Peyer's patch (tissue), 4 donors: ENCODE measurements around the gene OR52E6. TPM values are rescaled to one million over a fixed set of nuclear protein-coding genes. Genes with fewer than 3 reads are reported as not detected.

Source experiments
- DNase-seq, 3 donors: peaks; one replicate each; pipeline ENCODE4 v3.0.0-alpha.2; 2017 to 2019
- H3K27ac ChIP-seq, 4 donors: fragments of 200-600 bp; sonication (generic); one replicate each; pipeline ENCODE4 v1.5.1; 2016 to 2019
- H3K27me3 ChIP-seq, 2 donors: fragments of 200-600 bp; sonication (generic); one replicate each; pipeline ENCODE4 v1.5.1; 2019
- H3K36me3 ChIP-seq, 3 donors: fragments of 200-600 bp; sonication (generic); one replicate each; pipeline ENCODE4 v1.5.1; 2016 to 2019
- H3K4me1 ChIP-seq, 4 donors: fragments of 200-600 bp; sonication (generic); one replicate each; pipeline ENCODE4 v1.5.1; 2016 to 2019
- H3K4me3 ChIP-seq, 4 donors: fragments of 200-600 bp; sonication (generic); 1 replicate in 3 of 4; 2 replicates in 1 of 4; pipeline ENCODE4 v1.5.1; 2016 to 2019; ENCODE audit warnings: mild to moderate bottlenecking in 1 of 4
- H3K9me3 ChIP-seq, 4 donors: fragments of 200-600 bp; sonication (generic); one replicate each; pipeline ENCODE4 v1.5.1; 2016 to 2019; ENCODE audit warnings: mild to moderate bottlenecking in 1 of 4
- POLR2A ChIP-seq, 2 donors: fragments of 450-650 bp; IDR thresholded peaks; one replicate each; pipeline ENCODE4 v1.5.1; 2017; ENCODE audit warnings: antibody characterized with exemption in 2 of 2, mild to moderate bottlenecking in 2 of 2, moderate library complexity in 2 of 2
- total RNA-seq, 4 donors: library from RNA; depleted of rRNA; stranded (reverse); fragments of >200 nt; gene quantifications; one replicate each; pipeline ENCODE4 v1.1.0, GENCODE V29; 2016
- TF ChIP-seq, protein P1 (sequence below), 6 experiments: fragments of 450-650 bp in 4 of 6; fragments of 200-600 bp in 2 of 6; sonication (generic) in 1 of 6; IDR thresholded peaks; one replicate each; pipeline ENCODE4 v1.5.1; 2017 to 2019; ENCODE audit warnings: antibody characterized with exemption in 6 of 6, mild to moderate bottlenecking in 3 of 6, moderate library complexity in 1 of 6

The OR52E6 gene
- total RNA-seq, 4 donors from 2014 or later: not detected

DNA sequence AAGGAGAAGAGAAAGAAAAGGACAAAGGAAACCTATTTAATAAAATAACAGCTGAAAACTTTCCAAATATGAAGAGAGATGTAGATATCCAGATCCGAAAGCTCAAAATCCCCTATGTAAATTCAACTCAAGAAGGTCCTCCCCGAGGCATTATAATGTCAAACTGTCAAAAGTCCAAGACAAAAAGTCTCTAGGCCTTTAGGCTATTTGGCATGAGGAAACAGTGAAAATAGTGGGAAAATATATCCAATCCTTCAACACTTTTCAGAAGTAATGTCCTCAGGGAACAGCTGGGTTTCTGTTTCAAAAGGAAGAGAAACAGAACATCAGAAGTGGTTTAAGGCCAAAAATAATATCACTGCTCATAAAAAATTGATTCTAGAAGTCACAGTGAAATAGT is 36.9 kb upstream of the OR52E6 start:
- no peak for TF ChIP-seq POLR2A (IDR thresholded peaks at IDR 0.05)
- TF ChIP-seq, protein P1, sequence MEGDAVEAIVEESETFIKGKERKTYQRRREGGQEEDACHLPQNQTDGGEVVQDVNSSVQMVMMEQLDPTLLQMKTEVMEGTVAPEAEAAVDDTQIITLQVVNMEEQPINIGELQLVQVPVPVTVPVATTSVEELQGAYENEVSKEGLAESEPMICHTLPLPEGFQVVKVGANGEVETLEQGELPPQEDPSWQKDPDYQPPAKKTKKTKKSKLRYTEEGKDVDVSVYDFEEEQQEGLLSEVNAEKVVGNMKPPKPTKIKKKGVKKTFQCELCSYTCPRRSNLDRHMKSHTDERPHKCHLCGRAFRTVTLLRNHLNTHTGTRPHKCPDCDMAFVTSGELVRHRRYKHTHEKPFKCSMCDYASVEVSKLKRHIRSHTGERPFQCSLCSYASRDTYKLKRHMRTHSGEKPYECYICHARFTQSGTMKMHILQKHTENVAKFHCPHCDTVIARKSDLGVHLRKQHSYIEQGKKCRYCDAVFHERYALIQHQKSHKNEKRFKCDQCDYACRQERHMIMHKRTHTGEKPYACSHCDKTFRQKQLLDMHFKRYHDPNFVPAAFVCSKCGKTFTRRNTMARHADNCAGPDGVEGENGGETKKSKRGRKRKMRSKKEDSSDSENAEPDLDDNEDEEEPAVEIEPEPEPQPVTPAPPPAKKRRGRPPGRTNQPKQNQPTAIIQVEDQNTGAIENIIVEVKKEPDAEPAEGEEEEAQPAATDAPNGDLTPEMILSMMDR (IDR thresholded peaks at IDR 0.05): no peak
- no peaks in the 10 kb centered on the region for H3K9me3 ChIP-seq
- no peak overlapping the region for H3K27ac ChIP-seq

DNA sequence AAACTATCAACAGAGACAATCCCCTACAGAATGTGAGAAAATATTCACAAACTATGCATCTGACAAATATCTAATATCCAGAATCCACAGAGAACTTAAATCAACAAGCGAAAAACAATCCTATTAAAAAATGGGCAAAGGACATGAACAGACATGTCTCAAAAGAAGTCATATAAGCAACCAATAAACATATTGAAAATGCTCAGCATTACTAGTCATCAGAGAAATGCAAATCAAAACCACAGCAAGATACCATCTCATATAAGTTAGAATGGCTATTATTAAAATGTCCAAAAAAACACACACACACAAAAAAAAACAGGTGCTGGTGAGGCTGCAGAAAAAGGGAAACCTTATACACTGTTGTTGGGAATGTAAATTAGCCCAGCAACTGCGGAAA is 24.1 kb upstream of the OR52E6 start:
- Histone ChIP-seq H3K27me3 (no peaks in the 10 kb centered on the region), H3K36me3 (no peaks in the 10 kb centered on the region), H3K27ac (no peak overlapping the region), H3K9me3 (no peaks in the 10 kb centered on the region), H3K4me3 (no peak overlapping the region), H3K4me1 (no peaks in the 10 kb centered on the region)
- TF ChIP-seq, protein P1 (IDR thresholded peaks at IDR 0.05): no peak
- TF ChIP-seq POLR2A (IDR thresholded peaks at IDR 0.05): no peak
- no peak for DNase-seq

More for the DNA sequence above, 36.9 kb upstream of the OR52E6 start:
- Histone ChIP-seq H3K36me3 (no peaks in the 10 kb centered on the region), H3K4me3 (no peak overlapping the region), H3K27me3 (no peaks in the 10 kb centered on the region), H3K4me1 (no peaks in the 10 kb centered on the region)
- no peak for DNase-seq

DNA sequence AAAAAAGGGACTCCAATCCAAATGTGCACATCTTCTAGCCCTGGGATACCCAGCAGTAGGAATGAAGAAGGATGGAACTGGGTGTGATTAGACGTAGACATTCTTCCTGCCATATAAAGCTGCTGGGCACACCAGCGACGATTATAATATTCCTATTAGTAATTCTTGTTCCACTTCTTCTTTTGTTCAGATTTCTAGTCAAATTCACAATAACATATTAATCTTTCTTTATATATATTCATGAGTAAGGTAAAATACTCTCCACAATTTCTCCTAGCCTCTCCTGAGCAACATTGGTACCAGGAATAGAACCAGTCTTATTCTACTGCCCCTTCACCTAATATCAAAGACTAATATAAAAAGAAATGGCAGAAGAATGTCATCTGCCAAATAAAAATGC is 15.9 kb upstream of the OR52E6 start, which contains the start of gene OR52E8:
TSS of gene OR52E8 (minus strand) at position 101 of the 400 bp plus-strand sequence. CDS start at position 101, 0 bp downstream.
- H3K9me3 ChIP-seq: no peaks in the 10 kb centered on the region
- H3K27ac ChIP-seq: no peak within 1 kb of the TSS
- no peak within 1 kb of the TSS for H3K4me3 ChIP-seq
- TF ChIP-seq, protein P1 (IDR thresholded peaks at IDR 0.05): no peak
- no peak for TF ChIP-seq POLR2A (IDR thresholded peaks at IDR 0.05)
- no peaks in the 10 kb centered on the region for H3K27me3 ChIP-seq
- H3K36me3 ChIP-seq: no peaks in the 10 kb centered on the region
- no peak for DNase-seq
- H3K4me1 ChIP-seq: no peaks in the 10 kb centered on the region

DNA sequence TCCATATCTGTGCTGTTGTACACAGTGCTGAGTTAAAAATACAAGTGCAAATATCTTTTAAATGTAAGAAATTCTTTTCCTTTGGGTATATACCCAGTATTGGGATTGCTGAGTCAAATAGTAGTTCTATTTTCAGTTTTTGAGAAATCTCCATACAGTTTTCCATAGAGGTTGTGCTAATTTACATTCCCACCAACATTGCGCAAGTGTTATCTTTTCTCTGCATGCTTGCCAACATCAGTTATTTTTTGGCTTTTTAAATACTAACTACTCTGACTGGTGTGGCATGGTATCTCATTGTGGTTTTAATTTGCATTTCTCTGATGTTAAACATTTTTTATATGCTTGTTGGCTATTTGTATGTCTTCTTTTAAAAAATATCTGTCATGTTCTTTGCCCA is 9.3 kb upstream of the OR52E6 start:
- Histone ChIP-seq H3K27ac (no peak overlapping the region), H3K27me3 (no peaks in the 10 kb centered on the region), H3K36me3 (no peaks in the 10 kb centered on the region), H3K4me3 (no peak overlapping the region), H3K9me3 (no peaks in the 10 kb centered on the region), H3K4me1 (no peaks in the 10 kb centered on the region)
- DNase-seq: no peak
- no peak for TF ChIP-seq POLR2A (IDR thresholded peaks at IDR 0.05)
- TF ChIP-seq, protein P1 (IDR thresholded peaks at IDR 0.05): no peak

DNA sequence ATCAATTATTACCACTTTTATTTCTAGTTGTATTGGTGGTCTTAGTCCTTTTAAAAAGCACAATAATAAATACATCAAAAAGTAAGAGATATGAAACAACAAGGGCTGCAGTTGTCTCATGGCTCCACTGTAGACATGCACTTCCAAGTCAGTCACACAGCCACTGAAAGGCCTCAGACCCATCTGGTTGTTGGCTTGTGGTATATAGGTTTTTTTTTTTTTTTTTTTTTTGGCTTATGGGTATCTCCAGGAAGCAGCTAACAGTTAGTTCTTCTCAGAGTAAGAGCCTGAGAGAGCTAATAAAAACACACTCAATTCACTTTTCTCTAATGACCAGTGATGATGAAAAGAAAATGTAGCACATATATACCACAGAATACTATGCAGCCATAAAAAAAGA is 6.0 kb upstream of the OR52E6 start:
- Histone ChIP-seq H3K36me3 (no peaks in the 10 kb centered on the region), H3K27ac (no peak overlapping the region), H3K27me3 (no peaks in the 10 kb centered on the region), H3K4me1 (no peaks in the 10 kb centered on the region), H3K9me3 (no peaks in the 10 kb centered on the region), H3K4me3 (no peak overlapping the region)
- no peak for TF ChIP-seq POLR2A (IDR thresholded peaks at IDR 0.05)
- TF ChIP-seq, protein P1 (IDR thresholded peaks at IDR 0.05): no peak
- no peak for DNase-seq

DNA sequence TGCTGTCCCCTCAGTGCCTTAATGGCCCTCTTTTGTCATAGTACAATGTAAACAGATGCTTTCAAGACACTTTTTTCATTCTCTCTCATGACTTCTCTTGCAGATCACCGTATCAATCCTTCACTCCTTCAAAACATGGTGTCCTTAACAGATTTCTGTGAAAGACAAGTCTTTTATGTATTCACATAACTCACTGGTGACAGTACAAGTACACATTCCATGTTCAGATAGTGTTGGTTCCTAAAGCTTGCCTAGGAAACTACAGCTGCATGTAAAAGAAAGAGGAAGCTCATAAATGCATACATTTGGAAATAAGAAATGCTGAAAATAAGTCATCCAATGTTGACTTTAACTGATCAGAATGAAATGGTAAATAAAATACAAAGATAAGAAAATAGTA is 5.0 kb upstream of the OR52E6 start:
- Histone ChIP-seq H3K27me3 (no peaks in the 10 kb centered on the region), H3K36me3 (no peaks in the 10 kb centered on the region), H3K4me1 (no peaks in the 10 kb centered on the region), H3K4me3 (no peak overlapping the region), H3K27ac (no peak overlapping the region), H3K9me3 (no peaks in the 10 kb centered on the region)
- TF ChIP-seq, protein P1 (IDR thresholded peaks at IDR 0.05): no peak
- DNase-seq: no peak
